ENCODE measurements around the gene WHAMM.

DNA sequence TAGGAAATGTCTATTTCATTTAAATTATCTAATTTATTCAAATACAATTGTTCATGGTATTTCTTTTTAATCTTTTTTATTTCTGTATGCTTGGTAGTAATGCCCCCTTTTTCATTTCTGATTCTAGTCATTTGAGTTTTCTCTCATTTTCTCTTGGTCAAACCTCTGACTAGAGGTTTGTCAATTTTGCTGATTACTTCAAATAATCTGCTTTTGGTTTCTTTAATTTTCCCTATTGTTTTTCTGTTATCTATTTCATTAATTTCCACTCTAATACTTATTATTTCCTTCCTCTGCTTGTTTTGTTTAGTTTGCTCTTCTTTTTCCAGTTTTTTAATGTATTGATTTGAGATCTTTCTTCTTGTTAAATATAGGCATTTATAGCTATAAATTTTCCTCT lies 15.7 kb upstream of the WHAMM start:
- TF ChIP-seq, protein P1, sequence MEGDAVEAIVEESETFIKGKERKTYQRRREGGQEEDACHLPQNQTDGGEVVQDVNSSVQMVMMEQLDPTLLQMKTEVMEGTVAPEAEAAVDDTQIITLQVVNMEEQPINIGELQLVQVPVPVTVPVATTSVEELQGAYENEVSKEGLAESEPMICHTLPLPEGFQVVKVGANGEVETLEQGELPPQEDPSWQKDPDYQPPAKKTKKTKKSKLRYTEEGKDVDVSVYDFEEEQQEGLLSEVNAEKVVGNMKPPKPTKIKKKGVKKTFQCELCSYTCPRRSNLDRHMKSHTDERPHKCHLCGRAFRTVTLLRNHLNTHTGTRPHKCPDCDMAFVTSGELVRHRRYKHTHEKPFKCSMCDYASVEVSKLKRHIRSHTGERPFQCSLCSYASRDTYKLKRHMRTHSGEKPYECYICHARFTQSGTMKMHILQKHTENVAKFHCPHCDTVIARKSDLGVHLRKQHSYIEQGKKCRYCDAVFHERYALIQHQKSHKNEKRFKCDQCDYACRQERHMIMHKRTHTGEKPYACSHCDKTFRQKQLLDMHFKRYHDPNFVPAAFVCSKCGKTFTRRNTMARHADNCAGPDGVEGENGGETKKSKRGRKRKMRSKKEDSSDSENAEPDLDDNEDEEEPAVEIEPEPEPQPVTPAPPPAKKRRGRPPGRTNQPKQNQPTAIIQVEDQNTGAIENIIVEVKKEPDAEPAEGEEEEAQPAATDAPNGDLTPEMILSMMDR (IDR thresholded peaks at IDR 0.05): no peak
- no peak for TF ChIP-seq POLR2AphosphoS5 (IDR thresholded peaks at IDR 0.05)
